ENCODE data around the gene ASTN2.
"Not testable (repeated sequence)": the region's sequence is repeated elsewhere in the genome, so short reads cannot be mapped to it uniquely, and the experiment has no call there.

The ASTN2 gene

DNA sequence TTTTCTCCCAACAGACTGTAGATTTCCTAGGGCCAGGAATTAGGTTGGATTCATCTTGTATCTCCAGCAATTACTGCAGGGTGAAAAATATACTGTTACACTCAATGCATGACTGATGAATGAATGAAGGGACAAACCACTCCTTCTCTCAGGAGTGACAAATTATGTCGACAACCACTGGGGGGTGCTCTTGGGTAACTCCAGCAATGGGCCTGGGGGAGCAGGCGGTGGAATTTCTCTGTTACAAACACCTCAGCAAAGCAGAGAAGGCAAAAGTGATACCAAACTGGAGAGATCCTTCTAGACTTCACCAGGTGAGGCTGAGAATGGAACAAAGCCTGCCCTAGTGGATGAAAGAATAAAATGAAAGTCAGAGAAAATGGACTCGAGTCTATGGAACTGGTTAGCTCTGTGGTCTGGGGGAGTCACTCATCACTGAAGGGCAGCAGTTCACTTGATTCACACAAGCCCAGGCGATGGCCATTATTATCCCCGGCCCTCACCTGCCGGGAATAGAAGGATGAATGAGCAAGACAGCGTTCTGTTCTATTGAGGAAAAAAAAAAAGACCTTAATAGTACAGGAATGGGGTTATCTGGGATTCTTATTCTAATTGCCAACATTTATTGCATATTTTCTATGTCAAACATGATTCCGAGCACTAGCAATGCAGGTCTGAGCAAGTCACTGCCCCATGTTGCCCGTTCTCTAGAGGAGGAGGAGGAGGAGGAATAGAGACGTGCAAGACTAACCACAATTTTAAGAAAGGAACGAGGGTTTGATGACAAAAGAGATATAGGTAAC, 341.1 kb downstream of the ASTN2 start:
- DNase-seq (ENCODE audit: low read depth) = no peak

DNA sequence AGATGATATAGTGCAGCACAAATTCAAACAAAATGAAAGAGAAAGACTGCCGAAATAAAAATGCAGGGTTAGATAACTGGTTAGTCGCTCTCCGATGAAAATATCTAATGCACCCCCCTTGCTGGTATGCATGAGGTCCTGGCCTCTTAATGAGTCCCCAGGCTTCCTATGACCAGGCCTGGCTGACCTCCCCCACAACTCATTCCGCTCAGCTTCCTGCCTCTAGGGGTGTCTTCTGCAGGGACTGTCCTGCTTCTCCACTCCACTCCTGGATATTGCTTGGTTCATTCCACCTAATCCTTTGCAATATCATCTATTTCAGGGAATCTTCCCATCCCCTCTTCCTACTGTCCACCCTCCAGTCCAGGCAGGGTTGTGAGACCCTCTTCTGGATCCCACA, 341.8 kb downstream of the ASTN2 start:
- no peak for DNase-seq (ENCODE audit: low read depth)

DNA sequence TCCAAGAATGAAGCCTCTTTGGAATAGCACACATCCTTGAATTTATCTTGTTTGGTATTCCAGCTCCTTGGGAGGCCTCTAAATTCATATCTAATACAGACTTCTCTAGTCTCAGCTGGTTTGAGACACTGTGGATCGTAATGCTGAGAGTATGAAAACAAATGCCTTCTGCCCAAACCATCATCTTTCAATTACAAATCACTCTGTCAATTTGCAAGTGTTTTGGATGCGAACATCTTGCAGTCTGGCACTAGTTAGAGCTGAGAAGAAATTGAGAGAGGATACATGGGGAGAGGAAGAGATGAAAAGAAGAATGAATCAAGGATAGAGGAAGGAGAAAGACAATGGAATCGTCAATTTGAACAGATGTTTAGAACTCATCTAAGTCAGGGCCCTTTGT, 342.6 kb downstream of the ASTN2 start:
- no peak for DNase-seq (ENCODE audit: low read depth)

DNA sequence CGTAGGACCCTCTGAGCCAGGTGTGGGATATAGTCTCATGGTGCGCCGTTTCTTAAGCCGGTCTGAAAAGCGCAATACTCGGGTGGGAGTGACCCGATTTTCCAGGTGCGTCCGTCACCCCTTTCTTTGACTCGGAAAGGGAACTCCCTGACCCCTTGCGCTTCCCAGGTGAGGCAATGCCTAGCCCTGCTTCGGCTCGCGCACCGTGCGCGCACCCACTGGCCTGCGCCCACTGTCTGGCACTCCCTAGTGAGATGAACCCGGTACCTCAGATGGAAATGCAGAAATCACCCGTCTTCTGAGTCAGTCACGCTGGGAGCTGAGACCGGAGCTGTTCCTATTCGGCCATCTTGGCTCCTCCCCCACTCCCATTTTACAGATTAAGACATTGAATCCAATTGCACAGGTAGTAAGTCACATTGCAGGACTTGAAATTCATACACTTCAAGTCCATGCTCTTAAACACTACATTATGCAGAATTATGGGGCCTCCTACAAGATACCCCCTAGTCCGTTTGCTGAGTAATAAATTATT, 343.1 kb downstream of the ASTN2 start:
- DNase-seq (ENCODE audit: low read depth) = not testable (repeated sequence)

DNA sequence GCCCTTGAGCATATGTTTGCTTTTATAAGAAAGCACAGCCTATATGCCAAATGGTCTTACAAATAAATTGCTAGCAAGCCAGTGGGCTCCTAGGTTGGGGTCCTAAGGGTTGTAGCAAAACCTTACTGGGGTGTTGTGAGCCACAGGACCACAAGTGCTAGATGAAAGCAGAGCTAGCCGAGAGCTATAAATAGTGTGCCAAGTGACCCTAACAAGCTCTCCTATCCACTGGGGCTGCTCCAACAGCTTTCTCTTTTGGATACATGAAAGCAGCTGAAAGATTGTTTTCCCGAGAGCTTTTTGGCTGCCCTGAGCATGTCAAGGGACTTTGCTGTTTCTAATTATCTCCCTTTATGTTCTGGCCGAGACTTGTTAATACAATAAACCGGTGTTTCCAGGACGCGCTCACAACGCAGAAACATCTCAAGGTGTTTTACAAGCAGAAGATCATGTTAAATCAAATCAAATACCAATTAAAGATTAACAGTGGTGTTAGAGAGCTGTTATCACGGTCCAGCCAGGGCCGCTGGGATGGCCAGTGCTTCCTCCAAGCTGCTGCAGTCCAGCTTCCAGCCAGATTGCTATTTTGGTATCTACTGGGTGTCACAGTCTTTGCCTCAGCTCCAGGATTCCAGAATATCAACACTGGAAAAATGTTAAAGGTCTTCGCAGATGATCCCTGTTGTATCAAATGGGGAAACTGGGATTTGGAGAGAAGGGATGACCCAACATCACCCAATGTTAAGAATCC, 351.0 kb downstream of the ASTN2 start:
- no peak for DNase-seq (ENCODE audit: low read depth)

DNA sequence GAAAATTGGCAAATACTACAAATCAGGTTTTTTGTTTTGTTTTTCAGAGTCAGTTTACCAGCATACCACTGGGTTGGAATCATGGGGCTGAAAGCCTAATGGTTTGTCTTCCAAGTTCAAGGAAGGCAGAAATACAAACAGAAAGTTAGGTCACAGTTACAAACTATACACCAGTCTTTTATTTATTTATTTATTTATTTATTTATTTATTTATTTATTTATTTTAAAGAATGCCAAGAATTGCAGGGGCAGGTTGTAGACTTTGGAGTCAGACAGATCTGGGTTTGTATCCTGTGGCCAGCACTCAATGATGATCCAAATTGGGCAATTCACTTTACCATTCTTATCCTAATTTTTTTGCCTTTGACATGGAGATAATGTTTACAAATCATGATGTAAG, 353.9 kb downstream of the ASTN2 start:
- no peak for DNase-seq (ENCODE audit: low read depth)

DNA sequence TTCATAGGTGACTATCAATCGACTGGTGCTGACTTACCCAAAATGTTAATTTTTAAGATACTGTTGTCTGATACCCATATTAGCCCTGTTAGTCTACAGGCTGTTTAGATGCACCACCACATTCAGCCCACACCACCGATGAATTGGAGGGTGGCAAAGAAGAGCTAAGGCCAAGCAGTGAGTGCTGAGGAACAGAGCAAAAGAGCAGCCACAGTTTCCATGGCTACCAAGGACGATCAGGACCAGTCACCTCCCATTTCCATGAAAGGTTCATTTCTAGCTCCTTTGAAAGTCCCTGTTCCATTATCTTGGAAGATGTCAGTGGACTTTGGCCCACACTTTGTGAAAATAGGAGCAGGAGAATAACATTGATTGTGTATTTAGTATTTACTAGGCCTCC, 364.9 kb downstream of the ASTN2 start:
- no peak for DNase-seq (ENCODE audit: low read depth)

DNA sequence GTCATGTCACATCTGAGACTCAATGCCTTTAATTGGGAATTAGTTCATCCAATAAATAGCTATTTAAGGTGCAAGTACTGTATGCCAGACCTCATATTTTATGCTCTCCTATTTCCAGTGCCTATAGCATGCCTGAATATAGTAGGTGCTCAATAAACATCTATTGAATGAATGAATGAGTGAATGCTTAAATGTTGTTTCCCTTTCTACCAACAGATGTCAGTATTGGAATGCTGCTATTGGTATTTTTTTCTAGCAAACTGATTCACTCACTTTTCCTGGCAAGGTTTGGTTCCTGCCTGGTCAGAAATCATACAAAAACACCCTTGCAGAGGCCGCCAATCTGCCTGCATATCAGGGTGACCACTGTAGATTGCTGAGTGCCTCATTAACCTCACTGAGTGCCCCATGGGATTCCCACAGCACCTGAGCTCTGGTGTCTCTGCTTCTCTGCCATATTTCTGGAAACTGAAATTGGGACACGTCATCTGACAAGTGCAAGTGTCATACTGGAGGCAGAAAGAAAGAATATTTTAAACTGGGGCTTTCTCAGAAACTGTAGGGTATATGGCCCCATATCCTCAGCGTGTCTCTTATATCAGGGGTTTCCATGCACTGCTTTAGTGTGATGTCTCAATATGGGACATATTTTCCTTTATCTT, 368.1 kb downstream of the ASTN2 start:
- DNase-seq (ENCODE audit: low read depth) = no peak

DNA sequence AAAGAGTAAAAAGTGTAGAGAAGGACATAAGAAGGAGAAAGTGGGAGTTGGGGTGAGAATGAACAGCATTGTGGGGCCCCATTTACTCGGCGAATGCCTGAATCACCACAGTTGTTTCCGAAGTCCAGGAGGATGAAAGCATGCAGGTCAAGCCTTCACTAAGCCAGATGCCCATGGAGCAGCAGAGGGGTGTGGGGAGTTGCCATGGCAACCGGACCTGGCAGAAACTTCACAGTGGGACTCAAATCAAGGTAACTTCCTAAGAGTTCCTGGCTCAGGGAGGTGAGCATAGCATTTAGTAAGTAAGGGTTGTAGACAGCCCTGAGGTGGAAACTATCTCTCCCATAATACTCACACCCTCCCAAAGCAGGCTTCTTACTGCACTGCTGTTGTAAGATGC, 370.6 kb downstream of the ASTN2 start:
- no peak for DNase-seq (ENCODE audit: low read depth)

DNA sequence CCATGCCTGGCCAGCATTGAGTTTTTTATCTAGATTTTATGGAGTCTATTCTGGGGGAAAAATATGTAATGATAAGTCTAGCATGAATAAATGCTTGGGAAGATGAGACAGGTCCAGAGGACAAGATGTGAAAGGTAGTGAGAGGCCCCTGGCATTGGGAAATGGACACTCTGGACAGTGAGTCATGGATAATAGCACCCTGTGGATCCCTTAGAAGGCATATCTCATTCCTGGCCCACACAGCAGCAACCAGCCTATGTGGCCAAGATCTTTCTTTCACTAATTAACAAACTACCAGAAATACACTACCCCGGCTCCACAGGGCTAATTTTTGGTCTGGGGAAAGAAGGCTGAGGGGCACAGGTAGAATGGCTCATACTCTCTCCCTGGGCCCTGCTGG, 371.7 kb downstream of the ASTN2 start:
- no peak for DNase-seq (ENCODE audit: low read depth)

DNA sequence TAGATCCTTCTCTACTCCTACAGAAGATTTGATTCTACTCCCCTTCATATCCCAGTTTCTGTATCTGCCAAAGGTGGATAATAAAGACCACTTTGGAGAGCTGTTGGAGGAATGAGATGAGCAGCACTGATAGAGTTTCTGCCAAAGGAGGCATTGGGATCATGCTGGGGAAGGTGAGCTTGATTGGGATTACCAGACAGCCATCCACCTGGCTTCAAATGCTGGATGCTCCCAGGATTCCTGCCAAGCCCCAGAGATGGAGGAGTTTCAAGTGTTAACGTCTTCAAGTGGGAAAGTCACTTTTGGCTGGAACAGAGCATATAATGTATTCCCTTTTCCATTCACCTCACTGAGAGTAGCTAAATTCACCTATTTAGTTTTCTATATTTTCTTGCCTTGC, 379.3 kb downstream of the ASTN2 start:
- no peak for DNase-seq (ENCODE audit: low read depth)

DNA sequence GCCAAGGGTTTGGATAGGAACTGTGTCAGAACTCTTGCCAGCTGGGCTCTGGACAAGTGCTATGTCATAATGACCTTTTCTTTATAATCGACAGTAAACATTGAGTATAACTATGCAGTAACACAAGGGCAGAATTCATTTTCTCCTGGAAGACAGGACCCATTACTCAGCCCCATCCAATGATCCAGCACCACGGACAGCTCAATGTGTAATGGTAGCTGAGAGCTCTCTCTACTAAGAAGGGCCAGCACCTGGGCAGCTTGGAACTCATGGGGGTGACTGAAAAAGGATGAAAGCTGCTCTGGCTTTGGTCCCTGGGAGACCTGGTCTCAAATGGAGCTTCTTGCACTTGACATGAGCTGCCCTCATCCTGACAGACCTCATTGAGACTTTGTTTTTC, 380.0 kb downstream of the ASTN2 start:
- DNase-seq (ENCODE audit: low read depth) = no peak

DNA sequence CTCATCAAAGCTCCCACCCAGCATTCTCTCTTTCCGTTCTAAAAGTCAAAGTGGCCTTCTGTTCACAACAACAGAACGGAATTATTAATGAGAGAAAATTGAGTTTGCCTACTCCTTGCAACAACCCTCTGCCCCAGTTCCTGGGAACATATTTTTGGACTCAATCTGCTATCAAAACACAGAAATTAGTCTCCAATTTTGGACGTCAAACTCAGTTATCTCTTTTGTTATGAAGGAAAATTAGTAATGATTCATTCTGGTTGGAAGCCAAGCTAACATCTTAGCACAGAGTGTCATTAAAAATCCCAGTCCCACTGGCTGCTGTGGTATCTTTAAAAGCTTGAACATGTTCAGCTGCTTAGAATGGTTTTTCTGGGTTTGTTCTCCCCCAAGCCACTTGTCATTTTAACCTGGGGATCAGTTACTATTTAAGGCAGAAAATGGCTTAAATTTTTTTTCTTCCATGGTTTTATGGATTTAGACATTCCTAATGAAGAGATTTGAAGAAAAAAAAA, 384.5 kb downstream of the ASTN2 start:
- no peak for DNase-seq (ENCODE audit: low read depth)

DNA sequence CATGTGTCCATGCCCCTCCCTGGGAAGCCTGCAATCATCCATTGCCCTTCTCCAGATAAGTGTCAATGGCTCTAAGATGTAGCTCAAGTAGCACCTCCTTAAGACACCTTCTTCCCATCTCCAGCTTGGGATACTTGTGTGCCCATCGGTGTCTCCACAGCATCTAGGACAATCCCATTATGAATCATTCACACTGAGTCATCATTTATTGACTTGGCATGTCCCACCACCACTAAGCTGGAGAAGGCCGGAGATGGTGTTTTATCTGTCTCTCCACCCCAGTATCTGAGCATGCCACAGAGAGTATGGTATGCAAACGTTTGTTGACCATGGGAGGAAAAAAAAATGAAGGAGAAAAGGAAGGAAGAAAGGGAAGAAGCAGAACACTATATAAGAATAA, 385.5 kb downstream of the ASTN2 start:
- DNase-seq (ENCODE audit: low read depth) = no peak

DNA sequence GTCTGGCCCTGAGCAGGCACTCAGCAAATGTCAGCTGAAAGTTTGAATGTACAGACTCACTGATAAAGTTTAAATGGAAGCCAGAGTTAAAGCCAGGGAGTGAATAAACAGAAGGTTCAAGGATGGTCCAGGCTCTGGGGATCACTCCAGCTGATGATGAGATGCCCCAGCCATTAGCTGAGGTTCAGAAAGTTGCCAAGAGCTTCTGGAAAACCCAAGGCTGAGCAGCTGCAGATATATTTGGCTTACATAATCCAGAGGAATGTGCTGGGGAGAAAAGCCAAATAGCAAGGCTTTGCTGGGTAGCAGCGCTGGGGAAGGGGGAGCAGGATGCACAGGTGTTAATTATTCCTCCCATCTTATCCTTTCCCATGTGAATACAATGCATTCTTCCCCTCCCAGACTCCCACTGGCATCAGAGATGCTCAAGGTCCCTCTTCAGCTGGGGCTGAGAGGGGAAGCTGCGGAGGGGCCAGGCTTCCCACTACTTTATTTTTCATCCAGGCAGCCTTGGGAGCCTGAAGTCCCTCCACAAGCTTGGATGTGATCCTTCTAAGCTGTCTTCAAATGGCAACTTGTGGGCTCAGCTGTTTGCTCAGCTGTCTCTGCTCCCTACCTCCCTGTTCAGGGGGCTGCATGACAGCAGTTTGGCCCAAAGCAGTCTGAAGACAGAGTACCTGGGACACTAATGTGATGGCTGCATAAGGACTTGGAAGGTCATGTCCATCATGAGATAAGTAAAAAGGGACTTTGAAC, 386.6 kb downstream of the ASTN2 start:
- no peak for DNase-seq (ENCODE audit: low read depth)

DNA sequence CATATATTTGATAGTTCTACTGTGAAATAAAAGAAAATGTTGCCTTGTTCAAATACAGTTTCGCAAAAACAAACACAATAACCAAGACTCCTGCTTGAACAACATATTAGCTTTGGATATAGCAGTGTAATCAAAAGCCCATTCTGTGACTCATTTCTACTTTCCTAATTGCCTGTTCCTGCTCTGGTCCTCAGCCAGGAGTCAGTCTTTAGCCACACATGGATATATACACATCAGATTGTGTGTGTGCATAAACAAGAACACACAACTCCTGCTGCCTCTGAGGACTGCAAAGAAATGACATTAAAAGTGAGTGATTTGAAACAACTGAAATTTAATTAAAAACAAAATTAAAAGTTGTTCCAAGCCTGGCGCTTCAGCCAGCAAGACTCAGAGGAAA, 393.0 kb downstream of the ASTN2 start:
- DNase-seq (ENCODE audit: low read depth) = no peak

DNA sequence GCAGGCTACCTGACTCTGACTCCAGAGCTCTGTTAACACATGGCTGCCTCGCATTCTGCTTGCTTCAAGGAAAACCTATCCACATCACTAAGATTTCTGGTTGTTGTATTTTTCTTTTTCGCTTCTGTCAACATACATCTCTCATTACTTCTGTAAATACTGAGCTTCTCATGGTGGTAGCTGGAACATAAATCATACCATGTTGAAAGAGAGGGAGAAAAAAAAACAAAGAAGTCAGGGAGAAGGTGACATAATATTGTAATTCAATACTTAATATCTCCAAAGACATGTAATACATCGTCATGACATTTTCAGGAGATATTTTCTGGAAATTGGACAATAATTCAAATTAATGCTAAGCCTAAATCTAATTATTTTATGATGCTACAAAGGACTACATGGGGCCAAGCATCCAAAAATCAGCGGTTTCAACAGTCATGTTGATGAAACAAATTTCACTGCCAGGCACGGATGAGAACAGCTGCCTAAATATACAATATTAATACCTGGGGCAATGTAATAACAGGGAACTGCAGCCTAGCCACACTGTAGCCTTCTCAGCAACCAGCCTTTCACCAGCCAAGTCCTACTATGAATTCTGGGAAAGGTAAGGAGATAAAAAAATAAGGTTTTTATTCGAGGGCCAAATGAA, 395.8 kb downstream of the ASTN2 start:
- no peak for DNase-seq (ENCODE audit: low read depth)

DNA sequence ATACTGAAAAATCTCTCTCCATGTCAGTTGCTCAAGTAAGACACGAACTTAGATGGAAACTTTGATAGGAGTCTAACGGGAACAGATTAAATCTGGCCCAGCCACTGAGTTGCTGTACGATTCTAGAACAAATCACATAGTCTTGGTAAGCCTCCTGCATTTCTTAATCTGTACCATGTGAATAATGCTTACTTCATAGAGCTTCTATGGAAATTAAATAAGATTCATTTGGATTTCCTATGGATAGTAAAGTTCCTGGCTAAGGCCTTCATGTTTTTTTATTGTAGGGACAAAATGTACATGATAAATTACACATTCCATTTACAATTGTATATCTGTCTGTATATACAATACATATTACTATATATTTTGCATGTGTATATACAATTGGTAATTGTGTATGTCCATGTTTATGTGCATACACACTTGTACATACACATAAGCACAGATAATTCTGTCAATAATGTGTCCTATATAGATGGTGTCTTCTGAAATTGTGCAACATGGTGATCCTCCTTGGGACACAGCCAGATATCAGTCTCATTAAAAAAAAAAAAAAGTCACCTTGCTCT, 397.4 kb downstream of the ASTN2 start:
- no peak for DNase-seq (ENCODE audit: low read depth)

DNA sequence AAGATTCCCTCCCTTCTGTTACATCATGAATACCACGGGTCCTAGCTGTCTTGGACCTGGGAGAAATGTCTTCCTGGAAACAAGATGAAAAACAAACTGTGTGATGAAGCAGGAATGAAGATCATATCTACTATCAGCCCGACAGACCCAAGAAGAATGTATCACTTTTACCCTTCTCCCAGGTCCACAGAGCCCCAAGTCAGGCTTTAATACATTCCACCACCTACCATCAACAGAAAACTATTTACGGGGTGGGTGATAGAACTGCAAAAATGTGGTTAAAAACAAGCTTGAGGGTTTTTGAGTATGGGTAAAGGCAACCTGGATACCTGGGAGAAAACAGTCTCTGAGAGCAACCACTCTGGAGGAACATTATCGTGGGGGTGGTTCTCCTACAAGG, 400.8 kb downstream of the ASTN2 start:
- no peak for DNase-seq (ENCODE audit: low read depth)

DNA sequence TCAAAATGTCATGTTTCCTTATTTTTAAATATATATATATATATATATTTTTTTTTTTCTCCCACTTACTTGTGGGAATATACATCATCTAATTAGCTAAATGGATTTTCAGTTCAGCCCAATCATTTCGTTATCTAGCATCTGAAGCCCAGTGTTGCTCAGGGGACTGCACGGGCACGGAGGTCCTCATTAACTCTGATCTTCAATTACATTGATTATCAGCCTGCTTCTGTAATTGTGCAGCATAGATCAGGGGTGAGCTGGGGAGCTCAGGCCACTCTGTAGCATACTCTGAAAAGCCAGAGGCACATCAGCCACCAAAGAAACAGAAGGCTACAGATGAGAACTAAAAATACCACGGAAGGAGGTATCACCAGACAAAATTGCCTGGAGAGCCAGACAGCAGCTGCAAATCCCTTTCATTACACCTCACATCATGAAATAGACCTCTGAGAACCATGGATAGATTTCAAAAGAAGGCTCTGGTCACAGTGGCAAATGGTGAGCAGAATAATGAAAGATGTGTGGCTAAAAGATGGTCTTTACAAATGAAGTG, 401.3 kb downstream of the ASTN2 start:
- DNase-seq (ENCODE audit: low read depth) = no peak

DNA sequence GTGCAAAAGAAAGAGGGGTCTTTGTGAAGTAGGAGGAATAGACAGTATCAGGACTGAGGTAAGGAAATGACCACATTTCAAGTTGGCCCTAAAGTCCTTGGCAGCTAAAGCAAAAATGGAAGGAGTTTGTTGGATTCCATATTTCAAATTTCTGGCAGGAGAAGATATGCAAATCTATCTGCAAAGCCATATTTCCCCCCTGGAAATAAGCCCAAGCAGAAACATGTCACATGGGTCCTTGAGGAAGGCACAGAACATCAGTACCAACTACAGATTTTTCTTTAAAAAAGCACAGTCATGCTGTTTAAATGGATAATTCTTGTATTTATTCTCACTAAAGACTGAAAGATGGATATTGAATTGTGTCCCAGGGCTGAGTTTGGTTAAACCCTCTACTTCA, 404.8 kb downstream of the ASTN2 start:
- DNase-seq (ENCODE audit: low read depth) = no peak
